Motor neuron (in vitro differentiated cells): ENCODE measurements around the gene OR52K1. TPM values are rescaled to one million over a fixed set of nuclear protein-coding genes. Genes with fewer than 3 reads are reported as not detected.

Experiments used
- ATAC-seq, 8 experiments: fragments of 200-7000 bp; cut with Tn5 transposase; replicated peaks in 6 of 8; 2 replicates each; pipeline ENCODE4 v1.8.0; 2021; ENCODE audit warnings: mild to moderate bottlenecking in 8 of 8, moderate library complexity in 8 of 8
- H3K27ac ChIP-seq, 2 donors: fragments of 250-450 bp; sonication (Bioruptor Pico); 2 replicates each; pipeline ENCODE4 v1.9.0; 2021; ENCODE audit warnings: antibody characterized with exemption in 2 of 2, mild to moderate bottlenecking in 2 of 2, moderate library complexity in 1 of 2
- H3K4me1 ChIP-seq, 2 donors: fragments of 250-450 bp; sonication (Bioruptor Pico); replicated peaks in 1 of 2; 2 replicates each; pipeline ENCODE4 v1.6.1; 2021; ENCODE audit warnings: antibody characterized with exemption in 2 of 2, mild to moderate bottlenecking in 2 of 2, moderate library complexity in 1 of 2
- H3K4me3 ChIP-seq, 5 donors: fragments of 250-450 bp; sonication (Bioruptor Pico); 2 replicates each; pipeline ENCODE4 v1.9.0; 2021; ENCODE audit warnings: antibody characterized with exemption in 5 of 5, mild to moderate bottlenecking in 5 of 5, moderate library complexity in 4 of 5
- WGBS, 10 experiments: fragments of 450-650 bp; shearing (Covaris generic); methylation state at CpG; one replicate each; pipeline ENCODE4 v1.0.0; 2022; 5-methylcytosine and 5-hydroxymethylcytosine counted together
- in situ Hi-C, 9 experiments: fragments of 400-800 bp; cut with MboI; loops; one replicate each; pipeline ENCODE4 v1.15.0; 2021; ENCODE audit warnings: low sequenced_read_pairs in 9 of 9, low pct_unique_long_range_greater_than_20kb in 2 of 9; ENCODE audit not compliant: unreplicated experiment in 9 of 9
- total RNA-seq, 8 experiments: library from RNA; unstranded; fragments of 300-600 nt; gene quantifications; 2 replicates each; pipeline versions ENCODE4 v1.2.3 to v1.2.4, GENCODE V29; 2022

OR52K1 gene
- 1 to 10 TPM in 1 of 8 experiments, under 1 TPM in 5, not detected in 2; 0.08 to 1.6 (median 0.19) TPM for total RNA-seq

- H3K27ac ChIP-seq = no peak within 1 kb of the TSS
- in situ Hi-C loops = no loop called here
- H3K4me3 ChIP-seq = no peak within 1 kb of the TSS
- H3K4me1 ChIP-seq = no peaks in the 10 kb centered on the region
- no peak for ATAC-seq
- 20 to 100% (median 80%) methylated on average over 1 to 2 of the region's 2 CpGs; no CpG with 5 or more reads in 4 of the 10 experiments for WGBS, 10 experiments
Measured at GRCh38 chr11:4482445-4482844, at the start of gene OR52K1. Gene OR52K1, plus strand, starts transcription at chr11:4482646. Its CDS starts 6,255 bp downstream, at chr11:4488901.

- ATAC-seq = no peak
- in situ Hi-C loops = no loop called here
- 0 to 100% (median 27%) methylated on average over 1 to 2 of the region's 2 CpGs for WGBS, 10 experiments
Measured at GRCh38 chr11:4433856-4434255, 48.6 kb upstream of the OR52K1 start.

GRCh38 chr11:4436411-4436810 lies 46.0 kb upstream of the OR52K1 start:
- no peak overlapping the region for H3K4me3 ChIP-seq
- 0 to 71% (median 32%) methylated on average over 1 of the region's 1 CpG; no CpG with 5 or more reads in 4 of the 10 experiments for WGBS, 10 experiments
- H3K27ac ChIP-seq = no peak overlapping the region
- in situ Hi-C loops = no loop called here
- no peak for ATAC-seq
- no peaks in the 10 kb centered on the region for H3K4me1 ChIP-seq

More at GRCh38 chr11:4433856-4434255, 48.6 kb upstream of the OR52K1 start:
- H3K4me3 ChIP-seq = no peak overlapping the region
- no peaks in the 10 kb centered on the region for H3K4me1 ChIP-seq
- H3K27ac ChIP-seq = no peak overlapping the region

- ATAC-seq = no peak
- Histone ChIP-seq H3K4me3 (no peak overlapping the region), H3K4me1 (no peaks in the 10 kb centered on the region), H3K27ac (no peak overlapping the region)
- whole genome bisulfite sequencing, 10 experiments = 33 to 100% (median 85%) methylated on average over 1 to 3 of the region's 3 CpGs; no CpG with 5 or more reads in 2 of the 10 experiments
- in situ Hi-C loops = no loop called here
Measured at GRCh38 chr11:4441515-4441914, 40.9 kb upstream of the OR52K1 start.

GRCh38 chr11:4443232-4443891 lies 39.1 kb upstream of the OR52K1 start:
- Histone ChIP-seq H3K4me3 (no peak overlapping the region), H3K27ac (no peak overlapping the region), H3K4me1 (no peaks in the 10 kb centered on the region)
- 0 to 80% (median 58%) methylated on average over 1 to 3 of the region's 3 CpGs; no CpG with 5 or more reads in 6 of the 10 experiments for WGBS, 10 experiments
- in situ Hi-C loops = no loop called here
- ATAC-seq = peak in 2 of 8 experiments; percentile 90 to 96

- in situ Hi-C loops = no loop called here
- Histone ChIP-seq H3K27ac (no peak within 1 kb of the TSS), H3K4me3 (no peak within 1 kb of the TSS), H3K4me1 (no peaks in the 10 kb centered on the region)
- ATAC-seq = no peak
Measured at GRCh38 chr11:4448995-4449394, 33.5 kb upstream of the OR52K1 start, which contains the start of gene OR52K2. Gene OR52K2, plus strand, starts transcription at chr11:4449295. Its CDS starts 45 bp downstream, at chr11:4449340.

GRCh38 chr11:4453118-4453517 lies 29.3 kb upstream of the OR52K1 start:
- Histone ChIP-seq H3K4me1 (no peaks in the 10 kb centered on the region), H3K27ac (no peak overlapping the region), H3K4me3 (no peak overlapping the region)
- in situ Hi-C loops = no loop called here
- WGBS, 10 experiments = 69 to 100% (median 82%) methylated on average over 1 to 3 of the region's 3 CpGs; no CpG with 5 or more reads in 4 of the 10 experiments
- no peak for ATAC-seq

GRCh38 chr11:4454021-4454420 lies 28.4 kb upstream of the OR52K1 start:
- Histone ChIP-seq H3K4me3 (no peak overlapping the region), H3K4me1 (no peaks in the 10 kb centered on the region), H3K27ac (no peak overlapping the region)
- in situ Hi-C loops = no loop called here
- peak in 2 of 8 experiments; percentile 92 to 98 for ATAC-seq

GRCh38 chr11:4455419-4455818 lies 27.0 kb upstream of the OR52K1 start:
- Histone ChIP-seq H3K4me3 (no peak overlapping the region), H3K27ac (no peak overlapping the region), H3K4me1 (no peaks in the 10 kb centered on the region)
- WGBS, 10 experiments = 0 to 83% methylated on average over 1 of the region's 1 CpG; no CpG with 5 or more reads in 8 of the 10 experiments
- in situ Hi-C loops = no loop called here
- no peak for ATAC-seq

GRCh38 chr11:4459500-4459899 lies 22.9 kb upstream of the OR52K1 start:
- H3K4me1 ChIP-seq = no peaks in the 10 kb centered on the region
- in situ Hi-C loops = no loop called here
- H3K4me3 ChIP-seq = no peak overlapping the region
- WGBS, 10 experiments = 17 to 100% (median 62%) methylated on average over 1 to 4 of the region's 4 CpGs; no CpG with 5 or more reads in 1 of the 10 experiments
- no peak overlapping the region for H3K27ac ChIP-seq
- peak in 2 of 8 experiments; percentile 8 to 14 for ATAC-seq

GRCh38 chr11:4460151-4460550 lies 22.3 kb upstream of the OR52K1 start:
- no peaks in the 10 kb centered on the region for H3K4me1 ChIP-seq
- H3K4me3 ChIP-seq = no peak overlapping the region
- no peak for ATAC-seq
- H3K27ac ChIP-seq = no peak overlapping the region
- 37 to 92% (median 82%) methylated on average over 2 to 4 of the region's 4 CpGs; no CpG with 5 or more reads in 3 of the 10 experiments for WGBS, 10 experiments
- in situ Hi-C loops = no loop called here

GRCh38 chr11:4464216-4465159 lies 18.0 kb upstream of the OR52K1 start:
- 44 to 100% (median 80%) methylated on average over 1 to 5 of the region's 5 CpGs for WGBS, 10 experiments
- Histone ChIP-seq H3K4me3 (no peak overlapping the region), H3K27ac (no peak overlapping the region), H3K4me1 (peaks cover 2 to 6% of the 10 kb centered on the region in 2 donors)
- peak in 3 of 8 experiments; percentile 54 to 85 (median 82) for ATAC-seq
- in situ Hi-C loops = no loop called here

- 0 to 67% (median 22%) methylated on average over 1 of the region's 1 CpG; no CpG with 5 or more reads in 3 of the 10 experiments for WGBS, 10 experiments
- ATAC-seq = peak in 3 of 8 experiments; percentile 44 to 62 (median 60)
- in situ Hi-C loops = no loop called here
- Histone ChIP-seq H3K27ac (no peak overlapping the region), H3K4me1 (peaks cover 2 to 6% of the 10 kb centered on the region in 2 donors), H3K4me3 (no peak overlapping the region)
Measured at GRCh38 chr11:4465407-4465806, 17.0 kb upstream of the OR52K1 start.
